Left ventricle myocardium inferior (tissue), 1 donor: ENCODE measurements around the gene DIS3L. TPM values are rescaled to one million over a fixed set of nuclear protein-coding genes. Genes with fewer than 3 reads are reported as not detected.
"Not testable (repeated sequence)": the region's sequence is repeated elsewhere in the genome, so short reads cannot be mapped to it uniquely, and the experiment has no call there.

Experiments used
- DNase-seq: peaks from one replicate; pipeline ENCODE4 v3.0.0-alpha.2; 2020
- H3K27ac ChIP-seq: fragments of 200-600 bp; replicated peaks from 2 replicates; pipeline ENCODE4 v1.8.0; 2021
- H3K27me3 ChIP-seq: fragments of 200-600 bp; 2 replicates; pipeline ENCODE4 v1.8.0; 2021; ENCODE audit warnings: low read depth
- H3K36me3 ChIP-seq: fragments of 200-600 bp; 2 replicates; pipeline ENCODE4 v1.8.0; 2021
- H3K4me1 ChIP-seq: fragments of 200-600 bp; 2 replicates; pipeline ENCODE4 v1.8.0; 2021
- H3K4me3 ChIP-seq: fragments of 200-600 bp; 2 replicates; pipeline ENCODE4 v1.8.0; 2021; ENCODE audit warnings: mild to moderate bottlenecking, moderate library complexity
- H3K9me3 ChIP-seq: fragments of 200-600 bp; replicated peaks from 2 replicates; pipeline ENCODE4 v1.8.0; 2021
- CTCF ChIP-seq: fragments of 200-600 bp; IDR thresholded peaks from 2 replicates; pipeline ENCODE4 v1.8.0; 2021; ENCODE audit warnings: antibody characterized with exemption, mild to moderate bottlenecking, borderline replicate concordance
- intact Hi-C: fragments of 100-400 bp; cut with micrococcal nuclease; formaldehyde crosslinking; loops from one replicate; pipeline ENCODE4 v1.11.0; 2022
- total RNA-seq: library from RNA; stranded (reverse); fragmentation: NEBNext Ultra II Directional; extraction: Animal tissue kit (Norgen Biotek cat#: 25700); gene quantifications from one replicate; pipeline ENCODE4 v1.2.1, GENCODE V29; 2021
- donor health status: DM: no; HTN: yes; CAD: no; lungs with severe emphysema.

The DIS3L gene
- total RNA-seq, 1 donor from 2014 or later: 36.6 TPM

- Histone ChIP-seq H3K4me3 (no peak overlapping the region), H3K4me1 (peaks cover 32% of the 10 kb centered on the region), H3K36me3 (no peaks in the 10 kb centered on the region), H3K27ac (no peak overlapping the region), H3K27me3 (peaks cover 97% of the 10 kb centered on the region), H3K9me3 (no peaks in the 10 kb centered on the region)
- no peak for DNase-seq
- intact Hi-C loops: no loop called here
- TF ChIP-seq CTCF: no peak
These were observed 38.3 kb upstream of the DIS3L start for GRCh38 chr15:66254951-66255676.

GRCh38 chr15:66256692-66257091, 36.7 kb upstream of the DIS3L start:
- Histone ChIP-seq H3K27ac (no peak overlapping the region), H3K4me1 (peaks cover 30% of the 10 kb centered on the region), H3K9me3 (no peaks in the 10 kb centered on the region), H3K4me3 (no peak overlapping the region), H3K27me3 (peaks cover 94% of the 10 kb centered on the region), H3K36me3 (no peaks in the 10 kb centered on the region)
- no peak for TF ChIP-seq CTCF
- no peak for DNase-seq
- intact Hi-C loops: no loop called here

- Histone ChIP-seq H3K27ac (no peak overlapping the region), H3K9me3 (no peaks in the 10 kb centered on the region), H3K4me3 (no peak overlapping the region), H3K36me3 (no peaks in the 10 kb centered on the region), H3K27me3 (peaks cover 88% of the 10 kb centered on the region), H3K4me1 (no peaks in the 10 kb centered on the region)
- TF ChIP-seq CTCF: no peak
- no peak for DNase-seq
- intact Hi-C loops: no loop called here
These were observed 32.3 kb upstream of the DIS3L start for GRCh38 chr15:66261056-66261455.

- intact Hi-C loops, DNase-seq, H3K4me3 ChIP-seq, H3K36me3 ChIP-seq, H3K4me1 ChIP-seq, H3K27ac ChIP-seq, H3K9me3 ChIP-seq: not testable (repeated sequence)
- H3K27me3 ChIP-seq: peaks cover 81% of the 10 kb centered on the region
These were observed 30.5 kb upstream of the DIS3L start for GRCh38 chr15:66262837-66263236.

- no peak for TF ChIP-seq CTCF
- no peak for DNase-seq
- Histone ChIP-seq H3K36me3 (no peaks in the 10 kb centered on the region), H3K27ac (no peak overlapping the region), H3K4me1 (no peaks in the 10 kb centered on the region), H3K4me3 (no peak overlapping the region), H3K9me3 (no peaks in the 10 kb centered on the region), H3K27me3 (peaks cover 68% of the 10 kb centered on the region)
- intact Hi-C loops: no loop called here
These were observed 28.4 kb upstream of the DIS3L start for GRCh38 chr15:66264859-66265513.
